Spleen (tissue), 11 donors: ENCODE results near the gene ANTXR2. TPM values are rescaled to one million over a fixed set of nuclear protein-coding genes. Genes with fewer than 3 reads are reported as not detected.

ENCODE experiments used
- DNase-seq: peaks from one replicate; pipeline ENCODE4 v3.0.0-alpha.2; 2020
- H3K27ac ChIP-seq, 8 donors: fragments of 200-600 bp; sonication (generic) in 7 of 8; 1 replicate in 4 of 8; 2 replicates in 4 of 8; pipeline versions ENCODE4 v1.5.0 to v1.8.0; 2016 to 2021; ENCODE audit warnings: inconsistent platforms in 4 of 8, mild to moderate bottlenecking in 4 of 8, moderate library complexity in 1 of 8
- H3K27me3 ChIP-seq, 7 donors: fragments of 200-600 bp; sonication (generic) in 6 of 7; replicated peaks in 1 of 7; 1 replicate in 4 of 7; 2 replicates in 3 of 7; pipeline versions ENCODE4 v1.5.0 to v1.8.0; 2016 to 2021; ENCODE audit warnings: inconsistent platforms in 3 of 7, mild to moderate bottlenecking in 1 of 7
- H3K36me3 ChIP-seq, 6 donors: fragments of 200-600 bp; sonication (generic) in 5 of 6; 1 replicate in 4 of 6; 2 replicates in 2 of 6; pipeline versions ENCODE4 v1.5.0 to v1.8.0; 2016 to 2021; ENCODE audit warnings: inconsistent platforms in 2 of 6
- H3K4me1 ChIP-seq, 6 donors: fragments of 200-600 bp; sonication (generic) in 5 of 6; 1 replicate in 3 of 6; 2 replicates in 3 of 6; pipeline versions ENCODE4 v1.5.0 to v1.8.0; 2016 to 2021; ENCODE audit warnings: inconsistent platforms in 3 of 6
- H3K4me3 ChIP-seq, 8 donors: fragments of 200-600 bp; sonication (generic) in 7 of 8; 1 replicate in 4 of 8; 2 replicates in 4 of 8; pipeline versions ENCODE4 v1.5.0 to v1.8.0; 2016 to 2021; ENCODE audit warnings: inconsistent platforms in 4 of 8, mild to moderate bottlenecking in 4 of 8, moderate library complexity in 2 of 8
- H3K9me3 ChIP-seq, 8 donors: fragments of 200-600 bp; sonication (generic) in 7 of 8; 1 replicate in 4 of 8; 2 replicates in 4 of 8; pipeline versions ENCODE4 v1.5.0 to v1.8.0; 2016 to 2021; ENCODE audit warnings: inconsistent platforms in 4 of 8
- CTCF ChIP-seq, 11 experiments: fragments of 200-600 bp in 7 of 11; fragments of 450-650 bp in 4 of 11; sonication (generic) in 4 of 11; IDR thresholded peaks in 8 of 11; conservative IDR thresholded peaks in 3 of 11; 1 replicate in 7 of 11; 2 replicates in 4 of 11; pipeline versions ENCODE4 v1.4.0 to v1.8.0; 2016 to 2021; ENCODE audit warnings: antibody characterized with exemption in 11 of 11, inconsistent platforms in 4 of 11, mild to moderate bottlenecking in 1 of 11
- POLR2A ChIP-seq, 3 donors: fragments of 450-650 bp; IDR thresholded peaks; one replicate each; pipeline ENCODE4 v1.5.1; 2017; ENCODE audit warnings: antibody characterized with exemption in 3 of 3, mild to moderate bottlenecking in 1 of 3
- POLR2AphosphoS5 ChIP-seq, 3 donors: sonication (generic); formaldehyde crosslinking; IDR thresholded peaks; one replicate each; pipeline ENCODE4 v1.5.1; 2017; ENCODE audit warnings: antibody characterized with exemption in 3 of 3
- WGBS, 5 donors: extraction: QIAGEN DNeasy Blood & Tissue Kit in 3 of 5; methylation state at CpG; one replicate each; pipeline versions ENCODE4 v1.1.5 to v1.1.7; 2013 to 2018; 5-methylcytosine and 5-hydroxymethylcytosine counted together
- intact Hi-C: fragments of 100-400 bp; cut with DNase I; formaldehyde crosslinking; loops from one replicate; pipeline ENCODE4 v1.15.0; 2023; ENCODE audit warnings: low total_unique reads
- polyA plus RNA-seq, 3 donors: library from polyadenylated mRNA; stranded (reverse); fragments of 200-250 nt; gene quantifications; one replicate each; pipeline ENCODE4 v1.2.1, GENCODE V29; 2013
- total RNA-seq, 7 donors: library from RNA; depleted of rRNA in 3 of 7; stranded (reverse); fragments of >200 nt in 3 of 7; fragmentation: NEBNext Ultra II Directional in 4 of 7; extraction: Animal tissue kit (Norgen Biotek cat#: 25700) in 4 of 7; gene quantifications; one replicate each; pipeline versions ENCODE4 v1.1.0 to v1.2.1, GENCODE V29; 2016 to 2021
- donor health status: healthy with polysubstance abuse.
- donor health status: DM: no; HTN: no; CAD: no; lungs with moderate emphysema.
- donor health status: DM: no; HTN: no; CAD: no.
- donor health status: Bipolar disorder and iron deficiency.
- donor health status: healthy.
- donor health status: DM: no; HTN: no; CAD: no.
- donor health status: DM: yes; HTN: yes; CAD: no.

Gene ANTXR2
- total and polyA plus RNA-seq, 10 donors = 3.7 to 56.3 (median 37.3) TPM

- Histone ChIP-seq H3K27ac (peak overlapping the region in 4 of 8 donors; percentile 34 to 52 (median 46)), H3K4me3 (peak overlapping the region in 1 of 8 donors; percentile 8), H3K36me3 (peaks cover 0 to 32% (median 10%) of the 10 kb centered on the region in 6 donors), H3K27me3 (no peaks in the 10 kb centered on the region), H3K9me3 (no peaks in the 10 kb centered on the region), H3K4me1 (peaks cover 0 to 20% (median 1%) of the 10 kb centered on the region in 6 donors)
- WGBS, 5 donors = 55 to 82% (median 61%) methylated on average over 5 of the region's 5 CpGs
- TF ChIP-seq CTCF (IDR thresholded peaks at IDR 0.05 in 8 of 11, conservative IDR thresholded peaks at IDR 0.05 in 3 of 11) (no peak), POLR2A (IDR thresholded peaks at IDR 0.05) (no peak), POLR2AphosphoS5 (IDR thresholded peaks at IDR 0.05) (no peak)
- no peak for DNase-seq
- intact Hi-C loops = no loop called here
Observed at GRCh38 chr4:79906303-79906702, 166.7 kb downstream of the ANTXR2 start.

DNA sequence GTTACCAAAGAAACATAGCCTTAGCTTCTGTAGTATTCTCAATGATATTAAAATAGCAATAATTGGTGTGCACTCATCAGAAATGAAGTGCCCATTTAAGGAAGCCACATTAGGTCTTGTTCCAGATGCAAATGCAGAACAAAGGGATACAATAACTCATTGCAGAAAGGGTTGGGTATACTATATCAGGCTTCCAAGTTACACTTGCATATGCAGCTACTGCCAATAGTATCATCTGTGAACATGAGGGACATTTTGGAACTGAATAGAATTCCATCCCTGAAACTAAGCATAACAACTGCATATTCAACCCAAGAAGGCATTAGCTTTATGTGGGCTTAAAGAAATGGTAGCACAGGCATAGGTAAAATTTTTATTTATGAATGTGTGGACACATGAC is 167.8 kb downstream of the ANTXR2 start:
- Histone ChIP-seq H3K27me3 (no peaks in the 10 kb centered on the region), H3K36me3 (peaks cover 0 to 32% (median 10%) of the 10 kb centered on the region in 6 donors), H3K9me3 (peaks cover 0 to 2% (median 0%) of the 10 kb centered on the region in 8 donors), H3K4me1 (peaks cover 0 to 20% (median 1%) of the 10 kb centered on the region in 6 donors), H3K27ac (no peak overlapping the region), H3K4me3 (no peak overlapping the region)
- intact Hi-C loops = no loop called here
- DNase-seq = no peak
- TF ChIP-seq CTCF (IDR thresholded peaks at IDR 0.05 in 8 of 11, conservative IDR thresholded peaks at IDR 0.05 in 3 of 11) (no peak), POLR2AphosphoS5 (IDR thresholded peaks at IDR 0.05) (no peak), POLR2A (IDR thresholded peaks at IDR 0.05) (no peak)

GRCh38 chr4:79904331-79904730 is 168.7 kb downstream of the ANTXR2 start:
- H3K9me3 ChIP-seq = peaks cover 0 to 4% (median 0%) of the 10 kb centered on the region in 8 donors
- H3K27ac ChIP-seq = no peak overlapping the region
- no peak overlapping the region for H3K4me3 ChIP-seq
- 59 to 91% (median 80%) methylated on average over 1 of the region's 1 CpG for WGBS, 5 donors
- TF ChIP-seq CTCF (IDR thresholded peaks at IDR 0.05 in 8 of 11, conservative IDR thresholded peaks at IDR 0.05 in 3 of 11) = no peak
- TF ChIP-seq POLR2AphosphoS5 (IDR thresholded peaks at IDR 0.05) = no peak
- TF ChIP-seq POLR2A (IDR thresholded peaks at IDR 0.05) = no peak
- no peak for DNase-seq
- no peaks in the 10 kb centered on the region for H3K27me3 ChIP-seq
- intact Hi-C loops = no loop called here
- H3K4me1 ChIP-seq = peaks cover 0 to 20% (median 1%) of the 10 kb centered on the region in 6 donors
- peaks cover 0 to 32% (median 10%) of the 10 kb centered on the region in 6 donors for H3K36me3 ChIP-seq

DNA sequence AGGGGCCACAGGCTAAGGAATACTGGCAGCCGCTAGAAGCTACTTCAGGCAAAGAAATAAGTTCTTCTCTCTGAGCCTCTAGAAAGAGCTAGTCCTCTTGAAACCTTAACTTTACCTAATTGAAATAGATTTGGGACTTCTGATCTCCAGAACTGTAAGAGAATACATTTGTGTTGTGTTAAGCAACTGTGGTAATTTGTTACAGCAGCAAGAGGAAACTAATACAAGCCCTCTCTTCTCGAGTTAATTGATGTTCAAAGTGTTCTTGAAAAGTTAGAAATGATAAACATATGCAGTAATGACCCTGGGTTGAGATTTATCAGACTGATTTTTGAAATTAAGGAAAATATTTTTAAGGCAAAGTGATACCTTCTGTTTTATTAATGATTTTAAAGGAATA is 172.8 kb downstream of the ANTXR2 start:
- no peak for TF ChIP-seq POLR2A (IDR thresholded peaks at IDR 0.05)
- no peak for TF ChIP-seq POLR2AphosphoS5 (IDR thresholded peaks at IDR 0.05)
- TF ChIP-seq CTCF (IDR thresholded peaks at IDR 0.05 in 8 of 11, conservative IDR thresholded peaks at IDR 0.05 in 3 of 11) = no peak
- H3K27ac ChIP-seq = no peak overlapping the region
- H3K4me1 ChIP-seq = no peaks in the 10 kb centered on the region
- no peak for DNase-seq
- WGBS, 5 donors = 34 to 84% (median 54%) methylated on average over 2 of the region's 2 CpGs
- peaks cover 0 to 4% (median 2%) of the 10 kb centered on the region in 6 donors for H3K36me3 ChIP-seq
- H3K4me3 ChIP-seq = no peak overlapping the region
- H3K9me3 ChIP-seq = peaks cover 0 to 4% (median 0%) of the 10 kb centered on the region in 8 donors
- intact Hi-C loops = no loop called here
- no peaks in the 10 kb centered on the region for H3K27me3 ChIP-seq
